ENCODE results near the gene SAMM50.
"Not testable (repeated sequence)": the region's sequence is repeated elsewhere in the genome, so short reads cannot be mapped to it uniquely, and the experiment has no call there.

SAMM50 gene

GRCh38 chr22:44012591-44012990 lies 57.3 kb downstream of the SAMM50 start:
- no peaks in the 10 kb centered on the region for H4K20me1 ChIP-seq (ENCODE audit: insufficient read depth, low read length)
- H3F3A ChIP-seq (ENCODE audit: insufficient read depth, low read length) = no peaks in the 10 kb centered on the region
- H3K9ac ChIP-seq (ENCODE audit: low read length) = no peak overlapping the region
- no peaks in the 10 kb centered on the region for H3K36me3 ChIP-seq (replicated peaks; ENCODE audit: insufficient read depth, low read length)
- H3K27ac ChIP-seq (ENCODE audit: low read length) = no peak overlapping the region
- H3K79me2 ChIP-seq (ENCODE audit: low read length) = no peaks in the 10 kb centered on the region
- no peaks in the 10 kb centered on the region for H3K4me1 ChIP-seq (ENCODE audit: low read length)
- TF ChIP-seq EZH2 (optimal IDR thresholded peaks at IDR 0.05; ENCODE audit: low read depth, low read length) (no peak), CTCF (IDR thresholded peaks at IDR 0.05; ENCODE audit: low read length) (no peak), EZH2phosphoT487 (IDR thresholded peaks at IDR 0.05; ENCODE audit: low read length) (no peak)
- no peaks in the 10 kb centered on the region for H3K27me3 ChIP-seq (replicated peaks; ENCODE audit: insufficient read depth, low read length)
- H3K4me3 ChIP-seq (ENCODE audit: low read length) = no peak overlapping the region
- no peak overlapping the region for H3K4me2 ChIP-seq (ENCODE audit: low read depth, low read length)
- no peaks in the 10 kb centered on the region for H3K9me2 ChIP-seq (replicated peaks; ENCODE audit: insufficient read depth, low read length)
- no peaks in the 10 kb centered on the region for H3K9me3 ChIP-seq (replicated peaks; ENCODE audit: insufficient read depth, low read length)
- no peak for DNase-seq
- H2AFZ ChIP-seq (ENCODE audit: low read length) = no peak overlapping the region

DNA sequence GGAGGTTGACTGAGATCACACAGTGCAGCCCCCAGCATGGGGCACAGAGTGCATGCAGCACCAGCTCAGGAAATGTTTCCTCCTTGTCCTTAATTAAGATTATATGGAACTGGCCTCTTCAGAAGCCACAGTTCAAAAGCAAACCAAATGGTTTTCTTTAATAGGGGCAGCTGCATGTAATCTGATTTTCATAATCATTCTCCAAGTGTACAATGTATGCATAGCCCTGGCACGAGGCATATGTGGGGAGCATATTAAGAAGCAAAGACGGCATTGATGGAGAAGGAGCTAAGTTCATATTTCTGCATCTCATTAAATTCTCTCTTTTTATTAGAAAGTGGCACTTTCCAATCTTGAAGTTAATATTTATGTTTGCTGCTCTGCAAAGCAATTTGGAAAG lies 59.0 kb downstream of the SAMM50 start:
- no peak overlapping the region for H3K4me3 ChIP-seq (ENCODE audit: low read length)
- H3K36me3 ChIP-seq (replicated peaks; ENCODE audit: insufficient read depth, low read length) = no peaks in the 10 kb centered on the region
- H3K9me2 ChIP-seq (replicated peaks; ENCODE audit: insufficient read depth, low read length) = no peaks in the 10 kb centered on the region
- H3K27me3 ChIP-seq (replicated peaks; ENCODE audit: insufficient read depth, low read length) = no peaks in the 10 kb centered on the region
- H3F3A ChIP-seq (ENCODE audit: insufficient read depth, low read length) = no peaks in the 10 kb centered on the region
- no peak overlapping the region for H3K27ac ChIP-seq (ENCODE audit: low read length)
- no peak for DNase-seq
- H3K4me1 ChIP-seq (ENCODE audit: low read length) = no peaks in the 10 kb centered on the region
- TF ChIP-seq CTCF (IDR thresholded peaks at IDR 0.05; ENCODE audit: low read length) = no peak
- TF ChIP-seq EZH2 (optimal IDR thresholded peaks at IDR 0.05; ENCODE audit: low read depth, low read length) = no peak
- no peak for TF ChIP-seq EZH2phosphoT487 (IDR thresholded peaks at IDR 0.05; ENCODE audit: low read length)
- no peaks in the 10 kb centered on the region for H3K9me3 ChIP-seq (replicated peaks; ENCODE audit: insufficient read depth, low read length)
- H3K4me2 ChIP-seq (ENCODE audit: low read depth, low read length) = no peak overlapping the region
- H2AFZ ChIP-seq (ENCODE audit: low read length) = no peak overlapping the region
- no peaks in the 10 kb centered on the region for H4K20me1 ChIP-seq (ENCODE audit: insufficient read depth, low read length)
- H3K9ac ChIP-seq (ENCODE audit: low read length) = no peak overlapping the region
- no peaks in the 10 kb centered on the region for H3K79me2 ChIP-seq (ENCODE audit: low read length)

DNA sequence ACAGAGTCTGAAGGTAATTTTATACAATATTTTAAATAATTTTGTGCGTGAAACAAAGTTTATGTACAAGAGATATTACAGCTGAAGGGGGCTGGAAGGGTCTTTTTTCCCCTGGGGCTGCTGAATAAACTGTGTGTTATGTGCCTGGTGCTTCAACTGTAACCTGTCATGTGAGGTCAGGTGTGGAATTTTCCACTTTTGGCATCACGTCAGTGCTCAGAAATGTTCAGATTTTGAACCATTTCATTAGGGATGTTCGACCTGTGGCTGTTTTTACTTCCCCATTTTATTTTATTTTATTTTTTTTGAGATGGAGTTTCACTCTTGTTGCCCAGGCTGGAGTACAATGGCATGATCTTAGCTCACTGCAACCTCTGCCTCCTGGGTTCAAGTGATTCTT lies 61.3 kb downstream of the SAMM50 start:
- H3K4me1 ChIP-seq (ENCODE audit: low read length) = not testable (repeated sequence)

DNA sequence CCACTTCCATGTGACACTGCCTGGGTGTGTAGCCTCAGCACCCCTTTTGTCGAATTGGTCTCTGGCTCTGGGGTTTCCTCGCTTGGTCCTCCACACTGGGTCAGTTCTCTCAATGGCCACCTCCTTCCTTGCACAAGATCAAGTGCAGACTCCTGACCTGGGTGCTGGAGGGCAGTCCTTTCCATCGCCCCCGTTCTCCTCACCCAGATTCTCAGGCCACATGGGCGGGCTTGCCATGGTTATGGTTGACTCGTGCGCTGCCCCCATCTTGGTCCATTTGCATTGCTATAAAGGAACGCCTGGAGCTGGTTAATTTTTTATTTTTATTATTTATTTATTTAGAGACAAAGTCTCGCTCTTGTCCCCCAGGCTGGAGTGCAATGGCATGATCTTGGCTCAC lies 63.4 kb downstream of the SAMM50 start:
- H3K9ac ChIP-seq (ENCODE audit: low read length) = no peak overlapping the region
- H3K4me2 ChIP-seq (ENCODE audit: low read depth, low read length) = no peak overlapping the region
- H4K20me1 ChIP-seq (ENCODE audit: insufficient read depth, low read length) = no peaks in the 10 kb centered on the region
- H3F3A ChIP-seq (ENCODE audit: insufficient read depth, low read length) = no peaks in the 10 kb centered on the region
- no peaks in the 10 kb centered on the region for H3K27me3 ChIP-seq (replicated peaks; ENCODE audit: insufficient read depth, low read length)
- no peaks in the 10 kb centered on the region for H3K9me3 ChIP-seq (replicated peaks; ENCODE audit: insufficient read depth, low read length)
- no peak overlapping the region for H2AFZ ChIP-seq (ENCODE audit: low read length)
- no peak overlapping the region for H3K4me3 ChIP-seq (ENCODE audit: low read length)
- H3K79me2 ChIP-seq (ENCODE audit: low read length) = peaks cover 12% of the 10 kb centered on the region
- no peaks in the 10 kb centered on the region for H3K36me3 ChIP-seq (replicated peaks; ENCODE audit: insufficient read depth, low read length)
- no peak for DNase-seq
- H3K27ac ChIP-seq (ENCODE audit: low read length) = no peak overlapping the region
- TF ChIP-seq EZH2phosphoT487 (IDR thresholded peaks at IDR 0.05; ENCODE audit: low read length) (no peak), CTCF (IDR thresholded peaks at IDR 0.05; ENCODE audit: low read length) (no peak), EZH2 (optimal IDR thresholded peaks at IDR 0.05; ENCODE audit: low read depth, low read length) (no peak)
- H3K9me2 ChIP-seq (replicated peaks; ENCODE audit: insufficient read depth, low read length) = no peaks in the 10 kb centered on the region
- H3K4me1 ChIP-seq (ENCODE audit: low read length) = no peaks in the 10 kb centered on the region

More for the DNA sequence above, 61.3 kb downstream of the SAMM50 start:
- H3K36me3 ChIP-seq (replicated peaks; ENCODE audit: insufficient read depth, low read length); H3K79me2 ChIP-seq (ENCODE audit: low read length); H3K4me3 ChIP-seq (ENCODE audit: low read length); H3K9ac ChIP-seq (ENCODE audit: low read length); H4K20me1 ChIP-seq (ENCODE audit: insufficient read depth, low read length); H2AFZ ChIP-seq (ENCODE audit: low read length); H3F3A ChIP-seq (ENCODE audit: insufficient read depth, low read length); H3K9me3 ChIP-seq (replicated peaks; ENCODE audit: insufficient read depth, low read length); DNase-seq; H3K27me3 ChIP-seq (replicated peaks; ENCODE audit: insufficient read depth, low read length); H3K9me2 ChIP-seq (replicated peaks; ENCODE audit: insufficient read depth, low read length); H3K4me2 ChIP-seq (ENCODE audit: low read depth, low read length); H3K27ac ChIP-seq (ENCODE audit: low read length): not testable (repeated sequence)
